Measurements from ENCODE around the gene UBE3A.

Gene UBE3A

DNA sequence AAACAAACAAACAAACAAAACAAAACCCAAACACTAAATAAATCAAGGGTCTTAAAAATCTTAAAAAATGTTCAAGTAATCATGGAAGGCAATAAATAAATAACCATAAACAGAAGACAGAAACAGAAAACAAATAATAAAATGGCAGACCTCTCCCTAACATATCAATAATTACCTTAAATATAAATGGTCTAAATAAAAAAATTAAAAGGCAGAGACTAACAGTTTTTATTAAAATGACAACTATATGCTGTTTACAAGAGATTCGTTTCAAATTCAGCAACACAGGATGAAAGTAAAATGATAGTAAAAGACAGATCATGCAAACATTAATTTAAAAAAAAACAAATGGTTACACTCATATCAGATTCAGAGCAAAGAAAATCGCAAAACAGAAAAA, 91.1 kb downstream of the UBE3A start:
- no peak for DNase-seq (ENCODE audit: low read depth in 1 of 2, low spot score in 1 of 2)
- Histone ChIP-seq H3K4me3 (replicated peaks; ENCODE audit: insufficient read depth, low read length) (no peak overlapping the region), H3K27ac (replicated peaks) (no peak overlapping the region), H3K27me3 (ENCODE audit: insufficient read depth, poor library complexity, severe bottlenecking) (no peaks in the 10 kb centered on the region)
- TF ChIP-seq POLR2AphosphoS5 (IDR thresholded peaks at IDR 0.05; ENCODE audit: low read depth) (no peak), GABPA (IDR thresholded peaks at IDR 0.05; ENCODE audit: low read depth) (no peak), SPI1 (IDR thresholded peaks at IDR 0.05; ENCODE audit: borderline replicate concordance, low read depth) (no peak)
- TF ChIP-seq, protein P1, sequence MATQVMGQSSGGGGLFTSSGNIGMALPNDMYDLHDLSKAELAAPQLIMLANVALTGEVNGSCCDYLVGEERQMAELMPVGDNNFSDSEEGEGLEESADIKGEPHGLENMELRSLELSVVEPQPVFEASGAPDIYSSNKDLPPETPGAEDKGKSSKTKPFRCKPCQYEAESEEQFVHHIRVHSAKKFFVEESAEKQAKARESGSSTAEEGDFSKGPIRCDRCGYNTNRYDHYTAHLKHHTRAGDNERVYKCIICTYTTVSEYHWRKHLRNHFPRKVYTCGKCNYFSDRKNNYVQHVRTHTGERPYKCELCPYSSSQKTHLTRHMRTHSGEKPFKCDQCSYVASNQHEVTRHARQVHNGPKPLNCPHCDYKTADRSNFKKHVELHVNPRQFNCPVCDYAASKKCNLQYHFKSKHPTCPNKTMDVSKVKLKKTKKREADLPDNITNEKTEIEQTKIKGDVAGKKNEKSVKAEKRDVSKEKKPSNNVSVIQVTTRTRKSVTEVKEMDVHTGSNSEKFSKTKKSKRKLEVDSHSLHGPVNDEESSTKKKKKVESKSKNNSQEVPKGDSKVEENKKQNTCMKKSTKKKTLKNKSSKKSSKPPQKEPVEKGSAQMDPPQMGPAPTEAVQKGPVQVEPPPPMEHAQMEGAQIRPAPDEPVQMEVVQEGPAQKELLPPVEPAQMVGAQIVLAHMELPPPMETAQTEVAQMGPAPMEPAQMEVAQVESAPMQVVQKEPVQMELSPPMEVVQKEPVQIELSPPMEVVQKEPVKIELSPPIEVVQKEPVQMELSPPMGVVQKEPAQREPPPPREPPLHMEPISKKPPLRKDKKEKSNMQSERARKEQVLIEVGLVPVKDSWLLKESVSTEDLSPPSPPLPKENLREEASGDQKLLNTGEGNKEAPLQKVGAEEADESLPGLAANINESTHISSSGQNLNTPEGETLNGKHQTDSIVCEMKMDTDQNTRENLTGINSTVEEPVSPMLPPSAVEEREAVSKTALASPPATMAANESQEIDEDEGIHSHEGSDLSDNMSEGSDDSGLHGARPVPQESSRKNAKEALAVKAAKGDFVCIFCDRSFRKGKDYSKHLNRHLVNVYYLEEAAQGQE (IDR thresholded peaks at IDR 0.05; ENCODE audit: insufficient replicate concordance, low read depth), result no peak
- TF ChIP-seq, protein P2, sequence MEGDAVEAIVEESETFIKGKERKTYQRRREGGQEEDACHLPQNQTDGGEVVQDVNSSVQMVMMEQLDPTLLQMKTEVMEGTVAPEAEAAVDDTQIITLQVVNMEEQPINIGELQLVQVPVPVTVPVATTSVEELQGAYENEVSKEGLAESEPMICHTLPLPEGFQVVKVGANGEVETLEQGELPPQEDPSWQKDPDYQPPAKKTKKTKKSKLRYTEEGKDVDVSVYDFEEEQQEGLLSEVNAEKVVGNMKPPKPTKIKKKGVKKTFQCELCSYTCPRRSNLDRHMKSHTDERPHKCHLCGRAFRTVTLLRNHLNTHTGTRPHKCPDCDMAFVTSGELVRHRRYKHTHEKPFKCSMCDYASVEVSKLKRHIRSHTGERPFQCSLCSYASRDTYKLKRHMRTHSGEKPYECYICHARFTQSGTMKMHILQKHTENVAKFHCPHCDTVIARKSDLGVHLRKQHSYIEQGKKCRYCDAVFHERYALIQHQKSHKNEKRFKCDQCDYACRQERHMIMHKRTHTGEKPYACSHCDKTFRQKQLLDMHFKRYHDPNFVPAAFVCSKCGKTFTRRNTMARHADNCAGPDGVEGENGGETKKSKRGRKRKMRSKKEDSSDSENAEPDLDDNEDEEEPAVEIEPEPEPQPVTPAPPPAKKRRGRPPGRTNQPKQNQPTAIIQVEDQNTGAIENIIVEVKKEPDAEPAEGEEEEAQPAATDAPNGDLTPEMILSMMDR (IDR thresholded peaks at IDR 0.05; ENCODE audit: insufficient read depth, low read length), result no peak

GRCh38 chr15:25346371-25346770, 92.5 kb downstream of the UBE3A start:
- no peaks in the 10 kb centered on the region for H3K27me3 ChIP-seq (ENCODE audit: insufficient read depth, poor library complexity, severe bottlenecking)
- TF ChIP-seq POLR2AphosphoS5 (IDR thresholded peaks at IDR 0.05; ENCODE audit: low read depth), result no peak
- TF ChIP-seq GABPA (IDR thresholded peaks at IDR 0.05; ENCODE audit: low read depth), result no peak
- TF ChIP-seq, protein P2 (IDR thresholded peaks at IDR 0.05; ENCODE audit: insufficient read depth, low read length), result no peak
- TF ChIP-seq SPI1 (IDR thresholded peaks at IDR 0.05; ENCODE audit: borderline replicate concordance, low read depth), result no peak
- TF ChIP-seq, protein P1 (IDR thresholded peaks at IDR 0.05; ENCODE audit: insufficient replicate concordance, low read depth), result no peak
- no peak for DNase-seq (ENCODE audit: low read depth in 1 of 2, low spot score in 1 of 2)
- H3K4me3 ChIP-seq (replicated peaks; ENCODE audit: insufficient read depth, low read length), result no peak overlapping the region
- H3K27ac ChIP-seq (replicated peaks), result no peak overlapping the region

DNA sequence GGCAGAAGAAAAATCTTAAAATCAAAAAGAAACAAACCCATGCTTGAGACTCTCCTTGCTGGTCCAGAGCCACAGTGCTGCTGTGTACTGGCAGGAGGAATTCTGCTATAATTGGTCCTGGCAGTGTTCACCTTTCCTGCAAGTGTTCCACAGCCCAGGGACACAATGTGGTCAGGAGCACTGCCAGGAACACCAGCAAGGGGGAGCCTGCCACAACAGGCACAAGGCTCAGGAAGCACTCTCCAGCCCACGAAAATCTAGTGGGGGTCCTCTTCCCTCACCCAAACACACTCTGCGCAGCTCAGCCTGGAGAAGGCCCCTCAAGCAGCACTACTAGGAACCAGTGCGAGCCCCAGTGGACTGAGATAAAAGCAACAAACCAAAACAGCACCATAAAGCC, 92.9 kb downstream of the UBE3A start:
- no peaks in the 10 kb centered on the region for H3K27me3 ChIP-seq (ENCODE audit: insufficient read depth, poor library complexity, severe bottlenecking)
- no peak overlapping the region for H3K4me3 ChIP-seq (replicated peaks; ENCODE audit: insufficient read depth, low read length)
- H3K27ac ChIP-seq (replicated peaks), result no peak overlapping the region
- TF ChIP-seq, protein P2 (IDR thresholded peaks at IDR 0.05; ENCODE audit: insufficient read depth, low read length), result no peak
- TF ChIP-seq POLR2AphosphoS5 (IDR thresholded peaks at IDR 0.05; ENCODE audit: low read depth) (no peak), SPI1 (IDR thresholded peaks at IDR 0.05; ENCODE audit: borderline replicate concordance, low read depth) (no peak), GABPA (IDR thresholded peaks at IDR 0.05; ENCODE audit: low read depth) (no peak)
- TF ChIP-seq, protein P1 (IDR thresholded peaks at IDR 0.05; ENCODE audit: insufficient replicate concordance, low read depth), result no peak
- DNase-seq (ENCODE audit: low read depth in 1 of 2, low spot score in 1 of 2), result no peak
